Superior temporal gyrus (tissue), 1 donor: ENCODE measurements around the gene BCO2.

ENCODE experiments used
- DNase-seq: peaks from one replicate; pipeline ENCODE4 v3.0.0-alpha.2; 2016; ENCODE audit errors: extremely low spot score

BCO2 gene

GRCh38 chr11:112249871-112250610, 74.7 kb downstream of the BCO2 start:
- DNase-seq: no peak

GRCh38 chr11:112253605-112254242, 78.4 kb downstream of the BCO2 start:
- DNase-seq: no peak

- no peak for DNase-seq
Measured at GRCh38 chr11:112255067-112255720, 79.9 kb downstream of the BCO2 start.

GRCh38 chr11:112260490-112260889, 85.2 kb downstream of the BCO2 start, which contains the start of gene PLET1:
PLET1 (minus strand) TSS chr11:112260860; CDS start chr11:112260589, 271 bp downstream.
- no peak for DNase-seq

GRCh38 chr11:112265659-112266409, 90.5 kb downstream of the BCO2 start:
- no peak for DNase-seq

GRCh38 chr11:112266410-112266778, 91.1 kb downstream of the BCO2 start:
- DNase-seq: no peak

- DNase-seq: no peak
Measured at GRCh38 chr11:112267188-112267591, 91.9 kb downstream of the BCO2 start.

GRCh38 chr11:112268406-112268805, 93.1 kb downstream of the BCO2 start:
- DNase-seq: no peak
